ENCODE measurements around the gene L2HGDH. TPM values are rescaled to one million over a fixed set of nuclear protein-coding genes. Genes with fewer than 3 reads are reported as not detected.

Gene L2HGDH
- total RNA-seq, 1 donor from 2014 or later = 13.6 TPM

GRCh38 chr14:50288146-50288545 lies 23.9 kb downstream of the L2HGDH start:
- no peak for DNase-seq (ENCODE audit: low read depth)

GRCh38 chr14:50285861-50286260 lies 26.2 kb downstream of the L2HGDH start:
- no peak for DNase-seq (ENCODE audit: low read depth)

- DNase-seq (ENCODE audit: low read depth) = peak; percentile 2
Observed at GRCh38 chr14:50272498-50272897, 39.5 kb downstream of the L2HGDH start.

- no peak for DNase-seq (ENCODE audit: low read depth)
Observed at GRCh38 chr14:50270932-50271331, 41.1 kb downstream of the L2HGDH start.

- no peak for DNase-seq (ENCODE audit: low read depth)
Observed at GRCh38 chr14:50265029-50265428, 47.0 kb downstream of the L2HGDH start.

GRCh38 chr14:50263321-50263720 lies 48.7 kb downstream of the L2HGDH start:
- no peak for DNase-seq (ENCODE audit: low read depth)

- no peak for DNase-seq (ENCODE audit: low read depth)
Observed at GRCh38 chr14:50262865-50263264, 49.2 kb downstream of the L2HGDH start.

GRCh38 chr14:50260511-50260910 lies 51.5 kb downstream of the L2HGDH start:
- DNase-seq (ENCODE audit: low read depth) = peak; percentile 40

GRCh38 chr14:50260072-50260471 lies 52.0 kb downstream of the L2HGDH start:
- no peak for DNase-seq (ENCODE audit: low read depth)

- no peak for DNase-seq (ENCODE audit: low read depth)
Observed at GRCh38 chr14:50257732-50258131, 54.3 kb downstream of the L2HGDH start.

- DNase-seq (ENCODE audit: low read depth) = no peak
Observed at GRCh38 chr14:50254248-50254647, 57.8 kb downstream of the L2HGDH start.

- no peak for DNase-seq (ENCODE audit: low read depth)
Observed at GRCh38 chr14:50249136-50249775, 62.8 kb downstream of the L2HGDH start.

- DNase-seq (ENCODE audit: low read depth) = no peak
Observed at GRCh38 chr14:50247245-50247644, 64.8 kb downstream of the L2HGDH start.

- peak; percentile 22 for DNase-seq (ENCODE audit: low read depth)
Observed at GRCh38 chr14:50242566-50243310, 69.3 kb downstream of the L2HGDH start.

GRCh38 chr14:50242096-50242495 lies 69.9 kb downstream of the L2HGDH start:
- DNase-seq (ENCODE audit: low read depth) = no peak

- no peak for DNase-seq (ENCODE audit: low read depth)
Observed at GRCh38 chr14:50237427-50237826, 74.6 kb downstream of the L2HGDH start.

GRCh38 chr14:50233951-50234250 lies 78.1 kb downstream of the L2HGDH start:
- DNase-seq (ENCODE audit: low read depth) = no peak

GRCh38 chr14:50233166-50233950 lies 78.7 kb downstream of the L2HGDH start:
- DNase-seq (ENCODE audit: low read depth) = no peak

GRCh38 chr14:50232276-50232642 lies 79.8 kb downstream of the L2HGDH start:
- DNase-seq (ENCODE audit: low read depth) = no peak

- peak; percentile 51 for DNase-seq (ENCODE audit: low read depth)
Observed at GRCh38 chr14:50231475-50232275, 80.4 kb downstream of the L2HGDH start, which contains the start of gene SOS2. TSS of gene SOS2 (minus strand) at chr14:50231578. CDS start at chr14:50231283, 295 bp downstream.

- peak; percentile 69 for DNase-seq (ENCODE audit: low read depth)
Observed at GRCh38 chr14:50230701-50231474, 81.1 kb downstream of the L2HGDH start.

Measured in renal cortical epithelial cell (primary cell).